ENCODE measurements around the gene POLR1G. TPM values are rescaled to one million over a fixed set of nuclear protein-coding genes. Genes with fewer than 3 reads are reported as not detected.

Gene POLR1G
- total and polyA plus RNA-seq, 2 experiments from 2014 or later = 33.0 to 85.9 TPM

DNA sequence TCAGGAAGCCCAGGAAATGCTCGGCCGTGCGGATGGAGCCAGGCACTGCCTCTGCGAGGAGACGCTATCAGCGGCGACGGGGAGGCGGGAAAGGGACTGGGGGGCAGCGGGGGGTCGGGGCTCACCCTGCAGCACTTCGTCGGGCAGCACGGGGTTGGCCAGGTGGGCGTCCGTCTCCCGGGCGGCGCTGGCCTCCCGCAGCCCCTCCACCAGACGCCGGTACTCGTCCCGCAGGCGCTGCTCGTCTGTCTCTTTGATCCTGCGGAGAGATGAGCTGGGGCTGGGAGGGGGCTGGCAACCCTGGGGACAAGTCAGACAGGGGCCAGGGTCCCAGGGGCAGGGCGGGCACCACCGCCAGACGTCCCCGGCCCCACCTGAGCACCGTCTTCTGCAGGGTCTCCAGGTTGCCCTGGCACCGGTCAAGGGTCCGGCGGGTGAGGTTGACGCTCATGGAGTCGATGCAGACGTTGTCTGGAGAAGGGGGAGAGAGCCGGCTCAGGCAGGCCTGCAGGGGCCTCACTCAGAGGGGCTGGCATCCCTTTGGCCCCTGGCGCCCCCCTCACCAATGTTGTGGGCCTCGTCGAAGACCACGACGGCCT is 42.5 kb upstream of the POLR1G start (continued):
- TF ChIP-seq, protein P1, sequence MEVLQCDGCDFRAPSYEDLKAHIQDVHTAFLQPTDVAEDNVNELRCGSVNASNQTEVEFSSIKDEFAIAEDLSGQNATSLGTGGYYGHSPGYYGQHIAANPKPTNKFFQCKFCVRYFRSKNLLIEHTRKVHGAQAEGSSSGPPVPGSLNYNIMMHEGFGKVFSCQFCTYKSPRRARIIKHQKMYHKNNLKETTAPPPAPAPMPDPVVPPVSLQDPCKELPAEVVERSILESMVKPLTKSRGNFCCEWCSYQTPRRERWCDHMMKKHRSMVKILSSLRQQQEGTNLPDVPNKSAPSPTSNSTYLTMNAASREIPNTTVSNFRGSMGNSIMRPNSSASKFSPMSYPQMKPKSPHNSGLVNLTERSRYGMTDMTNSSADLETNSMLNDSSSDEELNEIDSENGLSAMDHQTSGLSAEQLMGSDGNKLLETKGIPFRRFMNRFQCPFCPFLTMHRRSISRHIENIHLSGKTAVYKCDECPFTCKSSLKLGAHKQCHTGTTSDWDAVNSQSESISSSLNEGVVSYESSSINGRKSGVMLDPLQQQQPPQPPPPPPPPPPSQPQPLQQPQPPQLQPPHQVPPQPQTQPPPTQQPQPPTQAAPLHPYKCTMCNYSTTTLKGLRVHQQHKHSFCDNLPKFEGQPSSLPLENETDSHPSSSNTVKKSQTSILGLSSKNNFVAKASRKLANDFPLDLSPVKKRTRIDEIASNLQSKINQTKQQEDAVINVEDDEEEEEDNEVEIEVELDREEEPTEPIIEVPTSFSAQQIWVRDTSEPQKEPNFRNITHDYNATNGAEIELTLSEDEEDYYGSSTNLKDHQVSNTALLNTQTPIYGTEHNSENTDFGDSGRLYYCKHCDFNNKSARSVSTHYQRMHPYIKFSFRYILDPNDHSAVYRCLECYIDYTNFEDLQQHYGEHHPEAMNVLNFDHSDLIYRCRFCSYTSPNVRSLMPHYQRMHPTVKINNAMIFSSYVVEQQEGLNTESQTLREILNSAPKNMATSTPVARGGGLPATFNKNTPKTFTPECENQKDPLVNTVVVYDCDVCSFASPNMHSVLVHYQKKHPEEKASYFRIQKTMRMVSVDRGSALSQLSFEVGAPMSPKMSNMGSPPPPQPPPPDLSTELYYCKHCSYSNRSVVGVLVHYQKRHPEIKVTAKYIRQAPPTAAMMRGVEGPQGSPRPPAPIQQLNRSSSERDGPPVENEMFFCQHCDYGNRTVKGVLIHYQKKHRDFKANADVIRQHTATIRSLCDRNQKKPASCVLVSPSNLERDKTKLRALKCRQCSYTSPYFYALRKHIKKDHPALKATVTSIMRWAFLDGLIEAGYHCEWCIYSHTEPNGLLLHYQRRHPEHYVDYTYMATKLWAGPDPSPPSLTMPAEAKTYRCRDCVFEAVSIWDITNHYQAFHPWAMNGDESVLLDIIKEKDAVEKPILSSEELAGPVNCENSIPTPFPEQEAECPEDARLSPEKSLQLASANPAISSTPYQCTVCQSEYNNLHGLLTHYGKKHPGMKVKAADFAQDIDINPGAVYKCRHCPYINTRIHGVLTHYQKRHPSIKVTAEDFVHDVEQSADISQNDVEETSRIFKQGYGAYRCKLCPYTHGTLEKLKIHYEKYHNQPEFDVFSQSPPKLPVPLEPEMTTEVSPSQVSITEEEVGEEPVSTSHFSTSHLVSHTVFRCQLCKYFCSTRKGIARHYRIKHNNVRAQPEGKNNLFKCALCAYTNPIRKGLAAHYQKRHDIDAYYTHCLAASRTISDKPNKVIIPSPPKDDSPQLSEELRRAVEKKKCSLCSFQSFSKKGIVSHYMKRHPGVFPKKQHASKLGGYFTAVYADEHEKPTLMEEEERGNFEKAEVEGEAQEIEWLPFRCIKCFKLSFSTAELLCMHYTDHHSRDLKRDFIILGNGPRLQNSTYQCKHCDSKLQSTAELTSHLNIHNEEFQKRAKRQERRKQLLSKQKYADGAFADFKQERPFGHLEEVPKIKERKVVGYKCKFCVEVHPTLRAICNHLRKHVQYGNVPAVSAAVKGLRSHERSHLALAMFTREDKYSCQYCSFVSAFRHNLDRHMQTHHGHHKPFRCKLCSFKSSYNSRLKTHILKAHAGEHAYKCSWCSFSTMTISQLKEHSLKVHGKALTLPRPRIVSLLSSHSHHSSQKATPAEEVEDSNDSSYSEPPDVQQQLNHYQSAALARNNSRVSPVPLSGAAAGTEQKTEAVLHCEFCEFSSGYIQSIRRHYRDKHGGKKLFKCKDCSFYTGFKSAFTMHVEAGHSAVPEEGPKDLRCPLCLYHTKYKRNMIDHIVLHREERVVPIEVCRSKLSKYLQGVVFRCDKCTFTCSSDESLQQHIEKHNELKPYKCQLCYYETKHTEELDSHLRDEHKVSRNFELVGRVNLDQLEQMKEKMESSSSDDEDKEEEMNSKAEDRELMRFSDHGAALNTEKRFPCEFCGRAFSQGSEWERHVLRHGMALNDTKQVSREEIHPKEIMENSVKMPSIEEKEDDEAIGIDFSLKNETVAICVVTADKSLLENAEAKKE (CRISPR knock-in tag; IDR thresholded peaks at IDR 0.05) = no peak
- no peak for TF ChIP-seq EZH2phosphoT487 (IDR thresholded peaks at IDR 0.05; ENCODE audit: unreplicated experiment)

DNA sequence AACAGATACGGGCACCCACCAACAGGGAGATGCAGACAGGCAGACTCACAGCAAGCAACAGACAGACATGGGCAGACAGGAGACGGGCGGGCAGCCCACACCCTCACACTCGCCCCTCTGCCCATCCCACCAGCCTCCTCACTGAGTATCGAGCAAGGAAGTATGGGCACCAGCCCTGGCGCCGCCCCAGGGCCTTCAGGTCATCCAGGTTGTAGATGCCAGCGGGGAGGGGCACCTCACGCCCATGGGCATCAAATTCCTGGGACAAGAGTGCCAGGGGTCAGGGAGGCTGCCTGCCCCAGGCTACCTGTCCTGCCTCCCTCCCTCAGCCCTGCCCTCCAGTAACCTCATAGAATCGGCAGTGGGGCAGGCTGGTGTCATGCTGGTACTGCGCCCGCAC is 41.7 kb upstream of the POLR1G start:
- ATAC-seq = no peak
- TF ChIP-seq NANOG (IDR thresholded peaks at IDR 0.05; ENCODE audit: borderline replicate concordance) (no peak), CREB1 (CRISPR knock-in tag; IDR thresholded peaks at IDR 0.05; ENCODE audit: low read depth) (no peak), ZNF331 (CRISPR knock-in tag; IDR thresholded peaks at IDR 0.05; ENCODE audit: low read depth) (no peak), EZH2phosphoT487 (IDR thresholded peaks at IDR 0.05; ENCODE audit: unreplicated experiment) (no peak), ZNF114 (CRISPR knock-in tag; IDR thresholded peaks at IDR 0.05) (no peak), STAT1 (IDR thresholded peaks at IDR 0.05; ENCODE audit: unreplicated experiment) (no peak), EZH2 (IDR thresholded peaks at IDR 0.05; ENCODE audit: low read depth, unreplicated experiment) (no peak)
- TF ChIP-seq, protein P2, sequence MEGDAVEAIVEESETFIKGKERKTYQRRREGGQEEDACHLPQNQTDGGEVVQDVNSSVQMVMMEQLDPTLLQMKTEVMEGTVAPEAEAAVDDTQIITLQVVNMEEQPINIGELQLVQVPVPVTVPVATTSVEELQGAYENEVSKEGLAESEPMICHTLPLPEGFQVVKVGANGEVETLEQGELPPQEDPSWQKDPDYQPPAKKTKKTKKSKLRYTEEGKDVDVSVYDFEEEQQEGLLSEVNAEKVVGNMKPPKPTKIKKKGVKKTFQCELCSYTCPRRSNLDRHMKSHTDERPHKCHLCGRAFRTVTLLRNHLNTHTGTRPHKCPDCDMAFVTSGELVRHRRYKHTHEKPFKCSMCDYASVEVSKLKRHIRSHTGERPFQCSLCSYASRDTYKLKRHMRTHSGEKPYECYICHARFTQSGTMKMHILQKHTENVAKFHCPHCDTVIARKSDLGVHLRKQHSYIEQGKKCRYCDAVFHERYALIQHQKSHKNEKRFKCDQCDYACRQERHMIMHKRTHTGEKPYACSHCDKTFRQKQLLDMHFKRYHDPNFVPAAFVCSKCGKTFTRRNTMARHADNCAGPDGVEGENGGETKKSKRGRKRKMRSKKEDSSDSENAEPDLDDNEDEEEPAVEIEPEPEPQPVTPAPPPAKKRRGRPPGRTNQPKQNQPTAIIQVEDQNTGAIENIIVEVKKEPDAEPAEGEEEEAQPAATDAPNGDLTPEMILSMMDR (conservative IDR thresholded peaks at IDR 0.05; ENCODE audit: low read depth in 2 of 2) = no peak
- TF ChIP-seq, protein P3, sequence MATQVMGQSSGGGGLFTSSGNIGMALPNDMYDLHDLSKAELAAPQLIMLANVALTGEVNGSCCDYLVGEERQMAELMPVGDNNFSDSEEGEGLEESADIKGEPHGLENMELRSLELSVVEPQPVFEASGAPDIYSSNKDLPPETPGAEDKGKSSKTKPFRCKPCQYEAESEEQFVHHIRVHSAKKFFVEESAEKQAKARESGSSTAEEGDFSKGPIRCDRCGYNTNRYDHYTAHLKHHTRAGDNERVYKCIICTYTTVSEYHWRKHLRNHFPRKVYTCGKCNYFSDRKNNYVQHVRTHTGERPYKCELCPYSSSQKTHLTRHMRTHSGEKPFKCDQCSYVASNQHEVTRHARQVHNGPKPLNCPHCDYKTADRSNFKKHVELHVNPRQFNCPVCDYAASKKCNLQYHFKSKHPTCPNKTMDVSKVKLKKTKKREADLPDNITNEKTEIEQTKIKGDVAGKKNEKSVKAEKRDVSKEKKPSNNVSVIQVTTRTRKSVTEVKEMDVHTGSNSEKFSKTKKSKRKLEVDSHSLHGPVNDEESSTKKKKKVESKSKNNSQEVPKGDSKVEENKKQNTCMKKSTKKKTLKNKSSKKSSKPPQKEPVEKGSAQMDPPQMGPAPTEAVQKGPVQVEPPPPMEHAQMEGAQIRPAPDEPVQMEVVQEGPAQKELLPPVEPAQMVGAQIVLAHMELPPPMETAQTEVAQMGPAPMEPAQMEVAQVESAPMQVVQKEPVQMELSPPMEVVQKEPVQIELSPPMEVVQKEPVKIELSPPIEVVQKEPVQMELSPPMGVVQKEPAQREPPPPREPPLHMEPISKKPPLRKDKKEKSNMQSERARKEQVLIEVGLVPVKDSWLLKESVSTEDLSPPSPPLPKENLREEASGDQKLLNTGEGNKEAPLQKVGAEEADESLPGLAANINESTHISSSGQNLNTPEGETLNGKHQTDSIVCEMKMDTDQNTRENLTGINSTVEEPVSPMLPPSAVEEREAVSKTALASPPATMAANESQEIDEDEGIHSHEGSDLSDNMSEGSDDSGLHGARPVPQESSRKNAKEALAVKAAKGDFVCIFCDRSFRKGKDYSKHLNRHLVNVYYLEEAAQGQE (IDR thresholded peaks at IDR 0.05; ENCODE audit: unreplicated experiment) = no peak
- TF ChIP-seq, protein P4, sequence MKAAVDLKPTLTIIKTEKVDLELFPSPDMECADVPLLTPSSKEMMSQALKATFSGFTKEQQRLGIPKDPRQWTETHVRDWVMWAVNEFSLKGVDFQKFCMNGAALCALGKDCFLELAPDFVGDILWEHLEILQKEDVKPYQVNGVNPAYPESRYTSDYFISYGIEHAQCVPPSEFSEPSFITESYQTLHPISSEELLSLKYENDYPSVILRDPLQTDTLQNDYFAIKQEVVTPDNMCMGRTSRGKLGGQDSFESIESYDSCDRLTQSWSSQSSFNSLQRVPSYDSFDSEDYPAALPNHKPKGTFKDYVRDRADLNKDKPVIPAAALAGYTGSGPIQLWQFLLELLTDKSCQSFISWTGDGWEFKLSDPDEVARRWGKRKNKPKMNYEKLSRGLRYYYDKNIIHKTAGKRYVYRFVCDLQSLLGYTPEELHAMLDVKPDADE (IDR thresholded peaks at IDR 0.05) = no peak

More for the DNA sequence above, 41.7 kb upstream of the POLR1G start:
- H3K36me3 Mint-ChIP-seq (ENCODE audit: low read depth) = peaks cover 46% of the 10 kb centered on the region
- no peaks in the 10 kb centered on the region for H3K27me3 ChIP-seq (ENCODE audit: insufficient read depth)
- peaks cover 23% of the 10 kb centered on the region for H3K79me2 ChIP-seq (replicated peaks; ENCODE audit: insufficient read depth)
- H3K4me3 ChIP-seq = no peak overlapping the region
- H3K4me1 Mint-ChIP-seq = peaks cover 7% of the 10 kb centered on the region
- H3K27me3 Mint-ChIP-seq (ENCODE audit: insufficient read depth, low read depth, poor library complexity) = peaks cover 15% of the 10 kb centered on the region
- H4K20me1 ChIP-seq (replicated peaks; ENCODE audit: insufficient read depth) = peaks cover 15% of the 10 kb centered on the region
- no peak for DNase-seq (ENCODE audit: low spot score)
- H3K36me3 ChIP-seq (ENCODE audit: insufficient read depth) = peaks cover 24% of the 10 kb centered on the region
- H3K4me3 Mint-ChIP-seq = no peak overlapping the region
- H3K4me2 ChIP-seq = no peak overlapping the region
- H3K9me2 ChIP-seq (ENCODE audit: insufficient read depth) = no peaks in the 10 kb centered on the region
- H3K9me3 Mint-ChIP-seq = no peaks in the 10 kb centered on the region
- peaks cover 3% of the 10 kb centered on the region for H3F3A ChIP-seq (replicated peaks; ENCODE audit: low read depth)
- no peak overlapping the region for H3K27ac ChIP-seq (ENCODE audit: low read depth)
- H2AFZ ChIP-seq = no peak overlapping the region
- peaks cover 7% of the 10 kb centered on the region; the same call in 1 of the 2 replicates for H3K4me1 ChIP-seq (ENCODE audit: insufficient read depth)
- no peak overlapping the region for H3K27ac Mint-ChIP-seq
